HEK293 (cell line): ENCODE measurements around the gene SDHAF4.
A peak's percentile ranks its signal among the peaks of the same experiment; 100 is the strongest.

Experiments
- BCL11A ChIP-seq: fragments of 450-650 bp; formaldehyde crosslinking; IDR thresholded peaks from 2 replicates; pipeline ENCODE4 v1.5.1; 2016; ENCODE audit warnings: low read depth, missing biosample characterization, missing genetic modification characterization
- OVOL3 ChIP-seq: fragments of 450-650 bp; formaldehyde crosslinking; IDR thresholded peaks from 2 replicates; pipeline ENCODE4 v1.5.1; 2016; ENCODE audit warnings: missing biosample characterization, missing genetic modification characterization
- ZBTB44 ChIP-seq: fragments of 450-650 bp; IDR thresholded peaks from 2 replicates; pipeline ENCODE4 v1.5.1; 2018; ENCODE audit warnings: missing biosample characterization, mild to moderate bottlenecking, missing genetic modification characterization
- ZFP37 ChIP-seq: fragments of 450-650 bp; formaldehyde crosslinking; IDR thresholded peaks from 2 replicates; pipeline ENCODE4 v1.5.1; 2016; ENCODE audit warnings: missing biosample characterization, missing genetic modification characterization
- ZNF133 ChIP-seq: fragments of 450-650 bp; formaldehyde crosslinking; IDR thresholded peaks from 2 replicates; pipeline ENCODE4 v1.5.1; 2016; ENCODE audit warnings: missing biosample characterization, missing genetic modification characterization
- ZNF174 ChIP-seq: fragments of 450-650 bp; formaldehyde crosslinking; IDR thresholded peaks from 2 replicates; pipeline ENCODE4 v1.5.0; 2017; ENCODE audit warnings: missing biosample characterization, mild to moderate bottlenecking, missing genetic modification characterization
- ZNF2 ChIP-seq: fragments of 450-650 bp; formaldehyde crosslinking; IDR thresholded peaks from 2 replicates; pipeline ENCODE4 v1.5.1; 2016; ENCODE audit warnings: missing biosample characterization, missing genetic modification characterization
- ZNF311 ChIP-seq: fragments of 450-650 bp; formaldehyde crosslinking; IDR thresholded peaks from 2 replicates; pipeline ENCODE4 v1.5.1; 2017; ENCODE audit warnings: missing biosample characterization, missing genetic modification characterization, borderline replicate concordance
- ZNF843 ChIP-seq: fragments of 450-650 bp; formaldehyde crosslinking; IDR thresholded peaks from 2 replicates; pipeline ENCODE4 v1.5.1; 2016; ENCODE audit warnings: missing biosample characterization, missing genetic modification characterization
- TF ChIP-seq, protein P1 (sequence below): fragments of 450-650 bp; formaldehyde crosslinking; IDR thresholded peaks from 2 replicates; pipeline ENCODE4 v1.5.1; 2016; ENCODE audit warnings: missing biosample characterization, missing genetic modification characterization
- TF ChIP-seq, protein P2 (sequence below): fragments of 450-650 bp; formaldehyde crosslinking; IDR thresholded peaks from 2 replicates; pipeline ENCODE4; 2016; ENCODE audit warnings: missing biosample characterization, missing genetic modification characterization
- TF ChIP-seq, protein P3 (sequence below): fragments of 450-650 bp; formaldehyde crosslinking; IDR thresholded peaks from 2 replicates; pipeline ENCODE4 v1.5.1; 2016; ENCODE audit warnings: missing biosample characterization, missing genetic modification characterization, low read depth

GRCh38 chr6:70566751-70567382 is at the start of gene SDHAF4:
- TF ChIP-seq OVOL3 (tag by site-specific recombination) (no peak), ZFP37 (tag by site-specific recombination) (peak; percentile 83), ZNF174 (no peak), ZNF311 (tag by site-specific recombination) (no peak), ZNF843 (tag by site-specific recombination) (peak; percentile 43; the same call in 1 of the 2 replicates), ZNF133 (tag by site-specific recombination) (no peak), BCL11A (tag by site-specific recombination) (no peak), ZBTB44 (tag by site-specific recombination) (no peak), ZNF2 (tag by site-specific recombination) (peak; percentile 77; the same call in 1 of the 2 replicates)
- TF ChIP-seq, protein P1, sequence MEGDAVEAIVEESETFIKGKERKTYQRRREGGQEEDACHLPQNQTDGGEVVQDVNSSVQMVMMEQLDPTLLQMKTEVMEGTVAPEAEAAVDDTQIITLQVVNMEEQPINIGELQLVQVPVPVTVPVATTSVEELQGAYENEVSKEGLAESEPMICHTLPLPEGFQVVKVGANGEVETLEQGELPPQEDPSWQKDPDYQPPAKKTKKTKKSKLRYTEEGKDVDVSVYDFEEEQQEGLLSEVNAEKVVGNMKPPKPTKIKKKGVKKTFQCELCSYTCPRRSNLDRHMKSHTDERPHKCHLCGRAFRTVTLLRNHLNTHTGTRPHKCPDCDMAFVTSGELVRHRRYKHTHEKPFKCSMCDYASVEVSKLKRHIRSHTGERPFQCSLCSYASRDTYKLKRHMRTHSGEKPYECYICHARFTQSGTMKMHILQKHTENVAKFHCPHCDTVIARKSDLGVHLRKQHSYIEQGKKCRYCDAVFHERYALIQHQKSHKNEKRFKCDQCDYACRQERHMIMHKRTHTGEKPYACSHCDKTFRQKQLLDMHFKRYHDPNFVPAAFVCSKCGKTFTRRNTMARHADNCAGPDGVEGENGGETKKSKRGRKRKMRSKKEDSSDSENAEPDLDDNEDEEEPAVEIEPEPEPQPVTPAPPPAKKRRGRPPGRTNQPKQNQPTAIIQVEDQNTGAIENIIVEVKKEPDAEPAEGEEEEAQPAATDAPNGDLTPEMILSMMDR (tag by site-specific recombination): peak; percentile 74
- TF ChIP-seq, protein P2, sequence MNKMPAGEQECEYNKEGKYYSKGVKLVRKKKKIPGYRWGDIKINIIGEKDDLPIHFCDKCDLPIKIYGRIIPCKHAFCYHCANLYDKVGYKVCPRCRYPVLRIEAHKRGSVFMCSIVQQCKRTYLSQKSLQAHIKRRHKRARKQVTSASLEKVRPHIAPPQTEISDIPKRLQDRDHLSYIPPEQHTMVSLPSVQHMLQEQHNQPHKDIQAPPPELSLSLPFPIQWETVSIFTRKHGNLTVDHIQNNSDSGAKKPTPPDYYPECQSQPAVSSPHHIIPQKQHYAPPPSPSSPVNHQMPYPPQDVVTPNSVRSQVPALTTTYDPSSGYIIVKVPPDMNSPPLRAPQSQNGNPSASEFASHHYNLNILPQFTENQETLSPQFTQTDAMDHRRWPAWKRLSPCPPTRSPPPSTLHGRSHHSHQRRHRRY: no peak
- TF ChIP-seq, protein P3, sequence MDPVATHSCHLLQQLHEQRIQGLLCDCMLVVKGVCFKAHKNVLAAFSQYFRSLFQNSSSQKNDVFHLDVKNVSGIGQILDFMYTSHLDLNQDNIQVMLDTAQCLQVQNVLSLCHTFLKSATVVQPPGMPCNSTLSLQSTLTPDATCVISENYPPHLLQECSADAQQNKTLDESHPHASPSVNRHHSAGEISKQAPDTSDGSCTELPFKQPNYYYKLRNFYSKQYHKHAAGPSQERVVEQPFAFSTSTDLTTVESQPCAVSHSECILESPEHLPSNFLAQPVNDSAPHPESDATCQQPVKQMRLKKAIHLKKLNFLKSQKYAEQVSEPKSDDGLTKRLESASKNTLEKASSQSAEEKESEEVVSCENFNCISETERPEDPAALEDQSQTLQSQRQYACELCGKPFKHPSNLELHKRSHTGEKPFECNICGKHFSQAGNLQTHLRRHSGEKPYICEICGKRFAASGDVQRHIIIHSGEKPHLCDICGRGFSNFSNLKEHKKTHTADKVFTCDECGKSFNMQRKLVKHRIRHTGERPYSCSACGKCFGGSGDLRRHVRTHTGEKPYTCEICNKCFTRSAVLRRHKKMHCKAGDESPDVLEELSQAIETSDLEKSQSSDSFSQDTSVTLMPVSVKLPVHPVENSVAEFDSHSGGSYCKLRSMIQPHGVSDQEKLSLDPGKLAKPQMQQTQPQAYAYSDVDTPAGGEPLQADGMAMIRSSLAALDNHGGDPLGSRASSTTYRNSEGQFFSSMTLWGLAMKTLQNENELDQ (tag by site-specific recombination): no peak
